DOHH2 (cell line): Measurements from ENCODE around the gene CDK6.

Source experiments
- H3F3A ChIP-seq: fragments of 200-600 bp; sonication (generic), shearing (Covaris generic); 2 replicates; pipeline ENCODE4 v1.6.0; 2016; ENCODE audit warnings: antibody characterized with exemption, mild to moderate bottlenecking; ENCODE audit not compliant: control insufficient read depth, insufficient read depth
- H3K27ac ChIP-seq: fragments of 200-600 bp; sonication (generic); 2 replicates; pipeline ENCODE4 v1.5.1; 2014; ENCODE audit warnings: low read depth, mild to moderate bottlenecking, low read length, moderate library complexity
- H3K27me3 ChIP-seq: fragments of 200-600 bp; sonication (generic); 2 replicates; pipeline ENCODE4 v1.6.1; 2014; ENCODE audit warnings: mild to moderate bottlenecking, low read length, mixed read lengths; ENCODE audit not compliant: control insufficient read depth
- H3K36me3 ChIP-seq: fragments of 200-600 bp; sonication (generic); 2 replicates; pipeline ENCODE4 v1.6.1; 2014; ENCODE audit warnings: mild to moderate bottlenecking, low read length, moderate library complexity, mixed read lengths; ENCODE audit not compliant: control insufficient read depth
- H3K4me1 ChIP-seq: fragments of 200-600 bp; sonication (generic); 2 replicates; pipeline ENCODE4 v1.6.1; 2014; ENCODE audit warnings: mild to moderate bottlenecking, low read length, mixed read lengths; ENCODE audit not compliant: control insufficient read depth
- H3K4me2 ChIP-seq: fragments of 200-600 bp; sonication (generic); 2 replicates; pipeline ENCODE4 v1.6.0; 2014; ENCODE audit warnings: mild to moderate bottlenecking, low read length, moderate library complexity
- H3K4me3 ChIP-seq: fragments of 200-600 bp; sonication (generic); 2 replicates; pipeline ENCODE4 v1.5.1; 2014; ENCODE audit warnings: mild to moderate bottlenecking, low read length, mixed read lengths
- H3K79me2 ChIP-seq: fragments of 200-600 bp; sonication (generic); 2 replicates; pipeline ENCODE4 v1.6.1; 2014; ENCODE audit warnings: mild to moderate bottlenecking, low read length, mixed read lengths; ENCODE audit not compliant: control insufficient read depth
- H3K9me2 ChIP-seq: fragments of 200-600 bp; sonication (generic); replicated peaks from 2 replicates; pipeline ENCODE4 v1.6.1; 2014; ENCODE audit warnings: mild to moderate bottlenecking, low read length, mixed read lengths; ENCODE audit not compliant: control insufficient read depth
- H3K9me3 ChIP-seq: fragments of 200-600 bp; sonication (generic); 2 replicates; pipeline ENCODE4 v1.6.1; 2014; ENCODE audit warnings: antibody characterized with exemption, low read length, mixed read lengths; ENCODE audit not compliant: control insufficient read depth, insufficient read depth
- H4K20me1 ChIP-seq: fragments of 200-600 bp; sonication (generic); 2 replicates; pipeline ENCODE4 v1.6.0; 2014; ENCODE audit warnings: low read depth, mild to moderate bottlenecking, antibody characterized with exemption, low read length, moderate library complexity; ENCODE audit not compliant: control insufficient read depth, insufficient read depth
- EZH2phosphoT487 ChIP-seq: fragments of 200-600 bp; sonication (generic); IDR thresholded peaks from 2 replicates; pipeline ENCODE4 v1.6.1; 2017; ENCODE audit warnings: borderline replicate concordance, mild to moderate bottlenecking, antibody characterized with exemption, low read length, moderate library complexity, mixed read lengths
- TF ChIP-seq, protein P1 (sequence below): fragments of 200-600 bp; sonication (generic); IDR thresholded peaks from one replicate; pipeline ENCODE4 v1.5.1; 2014; ENCODE audit warnings: antibody characterized with exemption, mild to moderate bottlenecking, low read depth, low read length; ENCODE audit not compliant: poor library complexity, severe bottlenecking

The CDK6 gene

DNA sequence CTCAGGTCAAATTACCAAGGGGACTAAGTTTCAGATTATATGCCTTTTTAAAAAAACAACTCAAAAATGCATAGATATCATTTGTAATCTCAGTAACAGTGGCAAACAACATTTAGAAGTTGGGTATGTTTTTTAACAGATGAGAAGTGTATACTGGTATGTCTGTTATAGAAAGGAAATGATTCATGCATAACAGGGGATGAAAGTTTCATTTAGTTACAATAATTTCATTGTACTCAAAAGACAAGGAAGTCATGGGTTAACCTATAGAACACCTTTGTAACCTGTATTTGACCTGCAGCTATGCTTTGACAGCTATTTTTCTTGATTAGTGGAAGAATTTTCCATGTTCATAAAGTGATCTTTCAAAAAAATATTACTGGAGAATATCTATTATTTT, 210.8 kb downstream of the CDK6 start:
- TF ChIP-seq, protein P1, sequence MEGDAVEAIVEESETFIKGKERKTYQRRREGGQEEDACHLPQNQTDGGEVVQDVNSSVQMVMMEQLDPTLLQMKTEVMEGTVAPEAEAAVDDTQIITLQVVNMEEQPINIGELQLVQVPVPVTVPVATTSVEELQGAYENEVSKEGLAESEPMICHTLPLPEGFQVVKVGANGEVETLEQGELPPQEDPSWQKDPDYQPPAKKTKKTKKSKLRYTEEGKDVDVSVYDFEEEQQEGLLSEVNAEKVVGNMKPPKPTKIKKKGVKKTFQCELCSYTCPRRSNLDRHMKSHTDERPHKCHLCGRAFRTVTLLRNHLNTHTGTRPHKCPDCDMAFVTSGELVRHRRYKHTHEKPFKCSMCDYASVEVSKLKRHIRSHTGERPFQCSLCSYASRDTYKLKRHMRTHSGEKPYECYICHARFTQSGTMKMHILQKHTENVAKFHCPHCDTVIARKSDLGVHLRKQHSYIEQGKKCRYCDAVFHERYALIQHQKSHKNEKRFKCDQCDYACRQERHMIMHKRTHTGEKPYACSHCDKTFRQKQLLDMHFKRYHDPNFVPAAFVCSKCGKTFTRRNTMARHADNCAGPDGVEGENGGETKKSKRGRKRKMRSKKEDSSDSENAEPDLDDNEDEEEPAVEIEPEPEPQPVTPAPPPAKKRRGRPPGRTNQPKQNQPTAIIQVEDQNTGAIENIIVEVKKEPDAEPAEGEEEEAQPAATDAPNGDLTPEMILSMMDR = no peak
- no peak for TF ChIP-seq EZH2phosphoT487
- H3F3A ChIP-seq = peaks cover 18% of the 10 kb centered on the region; the same call in 1 of the 2 replicates
- H3K4me3 ChIP-seq = no peak overlapping the region
- H3K9me3 ChIP-seq = no peaks in the 10 kb centered on the region
- peaks cover 38% of the 10 kb centered on the region for H3K4me1 ChIP-seq
- no peaks in the 10 kb centered on the region for H3K79me2 ChIP-seq
- no peak overlapping the region; the same call in 1 of the 2 replicates for H3K4me2 ChIP-seq
- H3K27me3 ChIP-seq = no peaks in the 10 kb centered on the region
- H3K36me3 ChIP-seq = peaks cover 19% of the 10 kb centered on the region
- no peaks in the 10 kb centered on the region for H4K20me1 ChIP-seq
- no peaks in the 10 kb centered on the region for H3K9me2 ChIP-seq
- H3K27ac ChIP-seq = no peak overlapping the region

DNA sequence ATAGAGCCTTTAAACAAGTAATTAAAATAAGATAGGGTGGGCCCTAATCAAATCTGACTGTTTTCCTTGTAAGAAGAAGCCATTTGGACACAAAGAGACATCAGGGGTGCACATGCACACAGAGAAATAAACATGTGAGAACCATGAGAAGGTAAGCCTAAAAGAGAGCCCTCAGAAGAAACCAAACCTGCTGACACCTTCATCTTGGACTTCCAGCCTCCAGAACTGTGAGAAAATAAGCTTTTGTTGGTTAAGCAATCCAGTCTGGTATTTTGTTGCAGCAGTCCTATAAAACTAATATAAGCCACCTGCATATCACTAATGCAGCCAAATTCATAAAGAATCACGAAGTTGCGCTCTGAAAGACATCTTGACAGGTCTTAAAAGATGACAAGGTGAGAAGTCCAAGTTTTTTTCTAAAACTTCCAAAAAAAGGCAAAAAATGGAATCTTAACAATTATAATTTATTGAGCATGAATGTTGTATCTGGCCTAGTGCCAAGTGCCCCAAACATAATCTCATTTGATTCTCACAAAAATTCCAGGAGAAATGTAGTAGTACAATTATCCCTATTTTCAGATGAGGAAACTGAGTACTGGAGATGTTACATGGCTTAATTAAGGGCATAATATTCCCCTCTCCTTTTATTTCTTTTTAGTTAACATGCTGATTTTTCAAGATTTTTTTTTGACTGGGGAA, 211.9 kb downstream of the CDK6 start:
- Histone ChIP-seq H3F3A (peaks cover 18% of the 10 kb centered on the region; the same call in 1 of the 2 replicates), H3K4me1 (peaks cover 39% of the 10 kb centered on the region), H3K27me3 (no peaks in the 10 kb centered on the region), H3K4me3 (no peak overlapping the region), H3K9me3 (no peaks in the 10 kb centered on the region), H3K79me2 (no peaks in the 10 kb centered on the region), H3K9me2 (no peaks in the 10 kb centered on the region), H4K20me1 (no peaks in the 10 kb centered on the region), H3K4me2 (no peak overlapping the region), H3K27ac (no peak overlapping the region), H3K36me3 (peaks cover 24% of the 10 kb centered on the region)
- TF ChIP-seq EZH2phosphoT487 = no peak
- TF ChIP-seq, protein P1 = no peak

DNA sequence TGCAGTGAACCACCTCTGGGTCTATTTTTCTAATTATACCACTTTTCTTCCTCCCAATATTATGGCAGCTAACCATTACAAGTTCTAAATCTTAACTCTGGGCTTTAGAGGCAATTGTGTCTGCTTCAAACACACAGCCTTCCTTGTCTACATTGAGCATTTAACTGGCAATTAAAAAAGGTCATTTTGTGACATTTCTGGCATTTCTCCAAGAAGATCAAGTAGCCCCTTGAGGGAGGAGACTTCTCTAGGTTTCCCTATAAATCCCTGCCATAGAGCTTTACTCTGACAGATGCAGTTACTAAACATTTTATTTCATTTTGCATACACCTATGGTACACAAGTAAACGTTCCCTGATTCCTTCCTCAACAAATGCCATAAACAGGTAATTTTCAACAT, 212.8 kb downstream of the CDK6 start:
- Histone ChIP-seq H4K20me1 (no peaks in the 10 kb centered on the region), H3K4me1 (peaks cover 39% of the 10 kb centered on the region), H3K79me2 (no peaks in the 10 kb centered on the region), H3K27me3 (no peaks in the 10 kb centered on the region), H3K27ac (no peak overlapping the region), H3K4me3 (no peak overlapping the region), H3K9me3 (no peaks in the 10 kb centered on the region), H3K9me2 (no peaks in the 10 kb centered on the region), H3K4me2 (no peak overlapping the region), H3F3A (peaks cover 18% of the 10 kb centered on the region; the same call in 1 of the 2 replicates), H3K36me3 (peaks cover 22% of the 10 kb centered on the region)
- TF ChIP-seq, protein P1 = no peak
- no peak for TF ChIP-seq EZH2phosphoT487
